Measurements from ENCODE around the gene MEIS2.

DNA sequence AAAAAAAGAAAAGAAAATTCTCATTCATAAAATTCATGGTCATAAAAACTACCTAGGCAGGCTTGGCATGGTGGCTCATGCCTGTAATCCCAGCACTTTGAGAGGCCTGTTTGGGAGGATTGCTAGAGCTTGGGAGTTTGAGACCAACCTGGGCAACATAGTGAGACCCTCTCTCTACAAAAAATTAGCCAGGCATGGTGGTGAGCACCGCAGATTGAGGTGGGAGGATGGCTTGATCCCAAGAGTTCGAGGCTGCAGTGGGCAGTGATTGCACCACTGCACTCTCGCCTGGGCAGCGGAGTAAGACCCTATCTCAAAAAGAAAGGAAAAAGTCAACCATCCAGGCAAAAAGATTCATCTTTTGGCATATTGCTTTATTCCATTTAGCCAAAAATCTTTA, 58.5 kb downstream of the MEIS2 start:
- TF ChIP-seq, protein P1, sequence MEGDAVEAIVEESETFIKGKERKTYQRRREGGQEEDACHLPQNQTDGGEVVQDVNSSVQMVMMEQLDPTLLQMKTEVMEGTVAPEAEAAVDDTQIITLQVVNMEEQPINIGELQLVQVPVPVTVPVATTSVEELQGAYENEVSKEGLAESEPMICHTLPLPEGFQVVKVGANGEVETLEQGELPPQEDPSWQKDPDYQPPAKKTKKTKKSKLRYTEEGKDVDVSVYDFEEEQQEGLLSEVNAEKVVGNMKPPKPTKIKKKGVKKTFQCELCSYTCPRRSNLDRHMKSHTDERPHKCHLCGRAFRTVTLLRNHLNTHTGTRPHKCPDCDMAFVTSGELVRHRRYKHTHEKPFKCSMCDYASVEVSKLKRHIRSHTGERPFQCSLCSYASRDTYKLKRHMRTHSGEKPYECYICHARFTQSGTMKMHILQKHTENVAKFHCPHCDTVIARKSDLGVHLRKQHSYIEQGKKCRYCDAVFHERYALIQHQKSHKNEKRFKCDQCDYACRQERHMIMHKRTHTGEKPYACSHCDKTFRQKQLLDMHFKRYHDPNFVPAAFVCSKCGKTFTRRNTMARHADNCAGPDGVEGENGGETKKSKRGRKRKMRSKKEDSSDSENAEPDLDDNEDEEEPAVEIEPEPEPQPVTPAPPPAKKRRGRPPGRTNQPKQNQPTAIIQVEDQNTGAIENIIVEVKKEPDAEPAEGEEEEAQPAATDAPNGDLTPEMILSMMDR (IDR thresholded peaks at IDR 0.05; ENCODE audit: borderline replicate concordance, extremely low read depth, low read length, poor library complexity, severe bottlenecking), result no peak
- no peak for TF ChIP-seq EZH2 (IDR thresholded peaks at IDR 0.05; ENCODE audit: borderline replicate concordance, low read depth, low read length, severe bottlenecking)

All from DND-41 (cell line).